Muscle of arm (tissue), 12 donors: ENCODE measurements around the gene TFB1M. TPM values are rescaled to one million over a fixed set of nuclear protein-coding genes. Genes with fewer than 3 reads are reported as not detected.
A peak's percentile ranks its signal among the peaks of the same experiment; 100 is the strongest.

Source experiments
- DNase-seq: peaks from one replicate; pipeline ENCODE4 v3.0.0-alpha.2; 2013
- polyA plus RNA-seq, 12 donors: library from polyadenylated mRNA; unstranded; fragments of 120-200 nt; gene quantifications; one replicate each; pipeline ENCODE4 v1.2.1, GENCODE V29; 2013; ENCODE audit not compliant: insufficient read length in 12 of 12

Gene TFB1M
- polyA plus RNA-seq, 12 donors: 10.6 to 18.1 (median 12.8) TPM; not detected in 1

GRCh38 chr6:155267411-155267810 is 46.9 kb downstream of the TFB1M start:
- no peak for DNase-seq

- DNase-seq: no peak
Observed at GRCh38 chr6:155265843-155266535, 48.3 kb downstream of the TFB1M start.

- DNase-seq: no peak
Observed at GRCh38 chr6:155264693-155265320, 49.5 kb downstream of the TFB1M start.

GRCh38 chr6:155263373-155264063 is 50.8 kb downstream of the TFB1M start, which contains the start of gene CLDN20:
TSS of gene CLDN20 (plus strand) at chr6:155264013. CDS start at chr6:155275720, 11,707 bp downstream.
- DNase-seq: no peak

- DNase-seq: no peak
Observed at GRCh38 chr6:155262655-155263054, 51.6 kb downstream of the TFB1M start.

- DNase-seq: no peak
Observed at GRCh38 chr6:155261111-155261900, 53.0 kb downstream of the TFB1M start.

GRCh38 chr6:155260686-155261085 is 53.6 kb downstream of the TFB1M start:
- no peak for DNase-seq

GRCh38 chr6:155259897-155260296 is 54.4 kb downstream of the TFB1M start:
- DNase-seq: no peak

- DNase-seq: no peak
Observed at GRCh38 chr6:155259204-155259603, 55.1 kb downstream of the TFB1M start.

- DNase-seq: no peak
Observed at GRCh38 chr6:155257796-155258195, 56.5 kb downstream of the TFB1M start.

GRCh38 chr6:155256122-155256795 is 58.0 kb downstream of the TFB1M start:
- no peak for DNase-seq

GRCh38 chr6:155254139-155254538 is 60.1 kb downstream of the TFB1M start:
- no peak for DNase-seq

- DNase-seq: no peak
Observed at GRCh38 chr6:155253337-155253736, 60.9 kb downstream of the TFB1M start.

- no peak for DNase-seq
Observed at GRCh38 chr6:155252581-155252980, 61.7 kb downstream of the TFB1M start.

GRCh38 chr6:155250701-155251381 is 63.4 kb downstream of the TFB1M start:
- DNase-seq: no peak

GRCh38 chr6:155248008-155249001 is 66.0 kb downstream of the TFB1M start:
- DNase-seq: peak; percentile 45

- no peak for DNase-seq
Observed at GRCh38 chr6:155247618-155248007, 66.7 kb downstream of the TFB1M start.

GRCh38 chr6:155246825-155247224 is 67.5 kb downstream of the TFB1M start:
- no peak for DNase-seq

- DNase-seq: no peak
Observed at GRCh38 chr6:155245831-155246230, 68.5 kb downstream of the TFB1M start.

GRCh38 chr6:155245193-155245592 is 69.1 kb downstream of the TFB1M start:
- no peak for DNase-seq
